ENCODE data around the gene CNTNAP2.

CNTNAP2 gene

DNA sequence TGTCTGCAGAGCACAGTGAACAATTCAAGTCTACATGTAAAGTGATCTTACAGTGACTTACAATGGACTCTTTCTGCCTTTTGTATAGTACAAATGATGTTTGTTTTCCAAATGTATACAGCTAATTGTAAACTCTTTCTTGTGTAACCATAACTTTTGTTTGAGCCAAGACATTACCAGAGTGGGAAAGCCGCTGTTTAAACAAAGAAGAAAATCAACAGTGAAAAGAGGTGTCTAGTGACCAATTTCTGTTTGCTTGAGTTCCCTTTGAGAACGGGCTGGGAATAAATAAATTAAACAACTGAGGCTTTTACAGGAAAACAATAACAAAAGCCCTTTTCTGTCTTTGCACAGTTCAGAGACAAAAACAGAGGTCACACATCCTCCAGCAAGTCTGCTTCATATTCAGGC lies 1163.4 kb downstream of the CNTNAP2 start:
- no peak overlapping the region for H3K4me3 ChIP-seq (ENCODE audit: low read depth, low read length)
- H3K36me3 ChIP-seq (ENCODE audit: control insufficient read depth in 2 of 2, insufficient read depth in 1 of 2, low read length in 2 of 2), result no peaks in the 10 kb centered on the region
- no peaks in the 10 kb centered on the region for H3K9me3 ChIP-seq (ENCODE audit: control insufficient read depth, insufficient read depth, low read depth, low read length)
- H3K27ac ChIP-seq (ENCODE audit: extremely low read depth, low read depth, low read length), result no peak overlapping the region
- CTCF ChIA-PET, result interaction anchor here (0.7 kb wide), 1 partner anchor 30 kb away, joined by 3 read pairs; no protein-coding TSS in a partner anchor
- H3K4me1 ChIP-seq (ENCODE audit: control insufficient read depth, insufficient read depth, low read length), result no peaks in the 10 kb centered on the region
- TF ChIP-seq ZNF530 (tag by site-specific recombination; IDR thresholded peaks at IDR 0.05; ENCODE audit: low read depth) (no peak), ZNF37A (tag by site-specific recombination; IDR thresholded peaks at IDR 0.05) (no peak), ZNF768 (tag by site-specific recombination; IDR thresholded peaks at IDR 0.05) (no peak), ZNF350 (tag by site-specific recombination; IDR thresholded peaks at IDR 0.05) (no peak), ZNF426 (tag by site-specific recombination; IDR thresholded peaks at IDR 0.05) (no peak), ZNF292 (tag by site-specific recombination; IDR thresholded peaks at IDR 0.05; ENCODE audit: borderline replicate concordance, low read depth) (no peak)
- TF ChIP-seq, protein P1, sequence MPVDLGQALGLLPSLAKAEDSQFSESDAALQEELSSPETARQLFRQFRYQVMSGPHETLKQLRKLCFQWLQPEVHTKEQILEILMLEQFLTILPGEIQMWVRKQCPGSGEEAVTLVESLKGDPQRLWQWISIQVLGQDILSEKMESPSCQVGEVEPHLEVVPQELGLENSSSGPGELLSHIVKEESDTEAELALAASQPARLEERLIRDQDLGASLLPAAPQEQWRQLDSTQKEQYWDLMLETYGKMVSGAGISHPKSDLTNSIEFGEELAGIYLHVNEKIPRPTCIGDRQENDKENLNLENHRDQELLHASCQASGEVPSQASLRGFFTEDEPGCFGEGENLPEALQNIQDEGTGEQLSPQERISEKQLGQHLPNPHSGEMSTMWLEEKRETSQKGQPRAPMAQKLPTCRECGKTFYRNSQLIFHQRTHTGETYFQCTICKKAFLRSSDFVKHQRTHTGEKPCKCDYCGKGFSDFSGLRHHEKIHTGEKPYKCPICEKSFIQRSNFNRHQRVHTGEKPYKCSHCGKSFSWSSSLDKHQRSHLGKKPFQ (tag by site-specific recombination; IDR thresholded peaks at IDR 0.05), result no peak
- POLR2A ChIA-PET, result no interaction called here

DNA sequence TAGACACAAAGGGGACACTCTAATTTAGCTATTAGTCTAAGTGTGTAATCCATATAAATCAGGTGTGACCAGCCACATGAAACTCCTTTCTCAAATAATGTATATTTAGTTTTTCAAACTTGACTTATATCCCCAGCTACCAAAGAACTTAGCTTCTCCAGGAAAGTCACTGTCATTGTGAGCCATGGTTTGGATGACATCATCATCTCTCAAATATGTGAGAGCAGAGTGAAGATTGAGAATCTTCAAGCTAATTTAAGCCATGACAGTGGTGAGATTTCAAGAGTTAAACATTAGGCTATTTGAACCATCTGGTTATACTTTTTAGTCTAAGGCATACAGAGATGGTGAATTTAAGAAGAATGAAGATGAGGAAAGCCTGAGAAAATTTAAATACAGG lies 1165.6 kb downstream of the CNTNAP2 start:
- CTCF ChIA-PET, result no interaction called here
- Histone ChIP-seq H3K9me3 (ENCODE audit: control insufficient read depth, insufficient read depth, low read depth, low read length) (no peaks in the 10 kb centered on the region), H3K36me3 (ENCODE audit: control insufficient read depth in 2 of 2, insufficient read depth in 1 of 2, low read length in 2 of 2) (no peaks in the 10 kb centered on the region), H3K27ac (ENCODE audit: extremely low read depth, low read depth, low read length) (no peak overlapping the region), H3K4me1 (ENCODE audit: control insufficient read depth, insufficient read depth, low read length) (no peaks in the 10 kb centered on the region), H3K4me3 (ENCODE audit: low read depth, low read length) (no peak overlapping the region)
- TF ChIP-seq ZNF707 (tag by site-specific recombination; IDR thresholded peaks at IDR 0.05), result no peak
- TF ChIP-seq, protein P2, sequence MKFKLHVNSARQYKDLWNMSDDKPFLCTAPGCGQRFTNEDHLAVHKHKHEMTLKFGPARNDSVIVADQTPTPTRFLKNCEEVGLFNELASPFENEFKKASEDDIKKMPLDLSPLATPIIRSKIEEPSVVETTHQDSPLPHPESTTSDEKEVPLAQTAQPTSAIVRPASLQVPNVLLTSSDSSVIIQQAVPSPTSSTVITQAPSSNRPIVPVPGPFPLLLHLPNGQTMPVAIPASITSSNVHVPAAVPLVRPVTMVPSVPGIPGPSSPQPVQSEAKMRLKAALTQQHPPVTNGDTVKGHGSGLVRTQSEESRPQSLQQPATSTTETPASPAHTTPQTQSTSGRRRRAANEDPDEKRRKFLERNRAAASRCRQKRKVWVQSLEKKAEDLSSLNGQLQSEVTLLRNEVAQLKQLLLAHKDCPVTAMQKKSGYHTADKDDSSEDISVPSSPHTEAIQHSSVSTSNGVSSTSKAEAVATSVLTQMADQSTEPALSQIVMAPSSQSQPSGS (tag by site-specific recombination; IDR thresholded peaks at IDR 0.05; ENCODE audit: low read depth), result peak; percentile 43; the same call in 1 of the 2 replicates
- POLR2A ChIA-PET, result no interaction called here

DNA sequence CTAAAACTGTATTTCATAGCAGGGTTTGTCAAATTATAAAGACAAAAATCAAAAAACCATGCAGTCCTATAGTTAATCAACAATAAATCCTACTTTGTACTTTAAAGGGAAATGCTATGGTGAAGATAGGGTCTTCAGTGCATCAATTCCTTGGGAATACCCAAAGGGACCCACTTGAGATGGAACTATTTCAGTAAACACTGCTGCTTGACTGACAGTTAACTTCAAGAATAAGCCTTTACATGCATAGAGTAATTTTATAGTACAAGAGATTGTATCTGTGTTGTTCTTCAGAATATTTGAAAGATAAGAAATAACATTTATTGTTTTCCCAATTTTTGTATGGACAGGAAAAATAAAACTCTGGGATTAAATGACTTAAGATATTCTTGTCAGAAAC lies 1179.6 kb downstream of the CNTNAP2 start:
- CTCF ChIA-PET, result no interaction called here
- TF ChIP-seq ZNF114 (tag by site-specific recombination; IDR thresholded peaks at IDR 0.05) (no peak), OSR2 (tag by site-specific recombination; IDR thresholded peaks at IDR 0.05) (no peak), ZNF19 (tag by site-specific recombination; IDR thresholded peaks at IDR 0.05; ENCODE audit: low read depth) (no peak), ZNF621 (tag by site-specific recombination; IDR thresholded peaks at IDR 0.05) (no peak), ZNF776 (tag by site-specific recombination; IDR thresholded peaks at IDR 0.05; ENCODE audit: borderline replicate concordance) (no peak), ZIC2 (tag by site-specific recombination; IDR thresholded peaks at IDR 0.05) (no peak), YY2 (tag by site-specific recombination; IDR thresholded peaks at IDR 0.05) (no peak), ZNF837 (tag by site-specific recombination; IDR thresholded peaks at IDR 0.05) (no peak), KLF1 (tag by site-specific recombination; IDR thresholded peaks at IDR 0.05) (no peak), ZNF521 (tag by site-specific recombination; IDR thresholded peaks at IDR 0.05) (no peak)
- TF ChIP-seq, protein P3, sequence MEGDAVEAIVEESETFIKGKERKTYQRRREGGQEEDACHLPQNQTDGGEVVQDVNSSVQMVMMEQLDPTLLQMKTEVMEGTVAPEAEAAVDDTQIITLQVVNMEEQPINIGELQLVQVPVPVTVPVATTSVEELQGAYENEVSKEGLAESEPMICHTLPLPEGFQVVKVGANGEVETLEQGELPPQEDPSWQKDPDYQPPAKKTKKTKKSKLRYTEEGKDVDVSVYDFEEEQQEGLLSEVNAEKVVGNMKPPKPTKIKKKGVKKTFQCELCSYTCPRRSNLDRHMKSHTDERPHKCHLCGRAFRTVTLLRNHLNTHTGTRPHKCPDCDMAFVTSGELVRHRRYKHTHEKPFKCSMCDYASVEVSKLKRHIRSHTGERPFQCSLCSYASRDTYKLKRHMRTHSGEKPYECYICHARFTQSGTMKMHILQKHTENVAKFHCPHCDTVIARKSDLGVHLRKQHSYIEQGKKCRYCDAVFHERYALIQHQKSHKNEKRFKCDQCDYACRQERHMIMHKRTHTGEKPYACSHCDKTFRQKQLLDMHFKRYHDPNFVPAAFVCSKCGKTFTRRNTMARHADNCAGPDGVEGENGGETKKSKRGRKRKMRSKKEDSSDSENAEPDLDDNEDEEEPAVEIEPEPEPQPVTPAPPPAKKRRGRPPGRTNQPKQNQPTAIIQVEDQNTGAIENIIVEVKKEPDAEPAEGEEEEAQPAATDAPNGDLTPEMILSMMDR (tag by site-specific recombination; IDR thresholded peaks at IDR 0.05), result no peak
- TF ChIP-seq, protein P4, sequence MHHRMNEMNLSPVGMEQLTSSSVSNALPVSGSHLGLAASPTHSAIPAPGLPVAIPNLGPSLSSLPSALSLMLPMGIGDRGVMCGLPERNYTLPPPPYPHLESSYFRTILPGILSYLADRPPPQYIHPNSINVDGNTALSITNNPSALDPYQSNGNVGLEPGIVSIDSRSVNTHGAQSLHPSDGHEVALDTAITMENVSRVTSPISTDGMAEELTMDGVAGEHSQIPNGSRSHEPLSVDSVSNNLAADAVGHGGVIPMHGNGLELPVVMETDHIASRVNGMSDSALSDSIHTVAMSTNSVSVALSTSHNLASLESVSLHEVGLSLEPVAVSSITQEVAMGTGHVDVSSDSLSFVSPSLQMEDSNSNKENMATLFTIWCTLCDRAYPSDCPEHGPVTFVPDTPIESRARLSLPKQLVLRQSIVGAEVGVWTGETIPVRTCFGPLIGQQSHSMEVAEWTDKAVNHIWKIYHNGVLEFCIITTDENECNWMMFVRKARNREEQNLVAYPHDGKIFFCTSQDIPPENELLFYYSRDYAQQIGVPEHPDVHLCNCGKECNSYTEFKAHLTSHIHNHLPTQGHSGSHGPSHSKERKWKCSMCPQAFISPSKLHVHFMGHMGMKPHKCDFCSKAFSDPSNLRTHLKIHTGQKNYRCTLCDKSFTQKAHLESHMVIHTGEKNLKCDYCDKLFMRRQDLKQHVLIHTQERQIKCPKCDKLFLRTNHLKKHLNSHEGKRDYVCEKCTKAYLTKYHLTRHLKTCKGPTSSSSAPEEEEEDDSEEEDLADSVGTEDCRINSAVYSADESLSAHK (tag by site-specific recombination; IDR thresholded peaks at IDR 0.05), result no peak
- TF ChIP-seq, protein P5, sequence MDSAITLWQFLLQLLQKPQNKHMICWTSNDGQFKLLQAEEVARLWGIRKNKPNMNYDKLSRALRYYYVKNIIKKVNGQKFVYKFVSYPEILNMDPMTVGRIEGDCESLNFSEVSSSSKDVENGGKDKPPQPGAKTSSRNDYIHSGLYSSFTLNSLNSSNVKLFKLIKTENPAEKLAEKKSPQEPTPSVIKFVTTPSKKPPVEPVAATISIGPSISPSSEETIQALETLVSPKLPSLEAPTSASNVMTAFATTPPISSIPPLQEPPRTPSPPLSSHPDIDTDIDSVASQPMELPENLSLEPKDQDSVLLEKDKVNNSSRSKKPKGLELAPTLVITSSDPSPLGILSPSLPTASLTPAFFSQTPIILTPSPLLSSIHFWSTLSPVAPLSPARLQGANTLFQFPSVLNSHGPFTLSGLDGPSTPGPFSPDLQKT (IDR thresholded peaks at IDR 0.05; ENCODE audit: borderline replicate concordance, low read depth, low read length), result no peak

More for the DNA sequence above, 1179.6 kb downstream of the CNTNAP2 start:
- H3K4me1 ChIP-seq (ENCODE audit: control insufficient read depth, insufficient read depth, low read length), result no peaks in the 10 kb centered on the region
- no peaks in the 10 kb centered on the region for H3K9me3 ChIP-seq (ENCODE audit: control insufficient read depth, insufficient read depth, low read depth, low read length)
- no peak overlapping the region for H3K4me3 ChIP-seq (ENCODE audit: low read depth, low read length)
- POLR2A ChIA-PET, result no interaction called here
- no peak overlapping the region for H3K27ac ChIP-seq (ENCODE audit: extremely low read depth, low read depth, low read length)
- H3K36me3 ChIP-seq (ENCODE audit: control insufficient read depth in 2 of 2, insufficient read depth in 1 of 2, low read length in 2 of 2), result no peaks in the 10 kb centered on the region
